Vagina (tissue), 2 donors: ENCODE data around the gene DHDH. TPM values are rescaled to one million over a fixed set of nuclear protein-coding genes. Genes with fewer than 3 reads are reported as not detected.

ENCODE experiments used
- DNase-seq, 2 donors: peaks; one replicate each; pipeline ENCODE4 v3.0.0-alpha.2; 2017; ENCODE audit errors: extremely low spot score in 2 of 2
- H3K27ac ChIP-seq: fragments of 200-600 bp; sonication (generic); one replicate; pipeline ENCODE4 v1.5.1; 2019
- H3K27me3 ChIP-seq: fragments of 200-600 bp; sonication (generic); one replicate; pipeline ENCODE4 v1.5.1; 2019
- H3K36me3 ChIP-seq, 2 donors: fragments of 200-600 bp; sonication (generic); one replicate each; pipeline ENCODE4 v1.5.1; 2017 to 2019
- H3K4me1 ChIP-seq: fragments of 200-600 bp; sonication (generic); one replicate; pipeline ENCODE4 v1.5.1; 2019
- H3K4me3 ChIP-seq, 2 donors: fragments of 200-600 bp; sonication (generic); 1 replicate in 1 of 2; 2 replicates in 1 of 2; pipeline ENCODE4 v1.5.1; 2016 to 2019
- H3K9me3 ChIP-seq: fragments of 200-600 bp; sonication (generic); one replicate; pipeline ENCODE4 v1.5.1; 2019
- CTCF ChIP-seq, 3 experiments: fragments of 450-650 bp in 2 of 3; fragments of 200-600 bp in 1 of 3; sonication (generic) in 1 of 3; IDR thresholded peaks; one replicate each; pipeline ENCODE4 v1.5.1; 2017 to 2019; ENCODE audit warnings: antibody characterized with exemption in 3 of 3, mild to moderate bottlenecking in 2 of 3, moderate library complexity in 2 of 3
- POLR2A ChIP-seq, 2 donors: fragments of 450-650 bp; IDR thresholded peaks; one replicate each; pipeline ENCODE4 v1.6.1; 2017; ENCODE audit warnings: antibody characterized with exemption in 2 of 2, mild to moderate bottlenecking in 2 of 2, moderate library complexity in 2 of 2
- POLR2AphosphoS5 ChIP-seq, 2 donors: sonication (generic); formaldehyde crosslinking; IDR thresholded peaks; one replicate each; pipeline ENCODE4 v1.9.0; 2017; ENCODE audit warnings: antibody characterized with exemption in 2 of 2, mild to moderate bottlenecking in 2 of 2, low read depth in 1 of 2; ENCODE audit not compliant: insufficient read depth in 1 of 2
- intact Hi-C: fragments of 100-400 bp; cut with DNase I; formaldehyde crosslinking; loops from one replicate; pipeline ENCODE4 v1.15.1; 2023
- total RNA-seq: library from RNA; depleted of rRNA; stranded (reverse); fragments of >200 nt; gene quantifications from one replicate; pipeline ENCODE4 v1.2.3, GENCODE V29; 2016

Gene DHDH
- total RNA-seq, 1 donor from 2014 or later = not detected

- peaks cover 0 to 47% of the 10 kb centered on the region in 2 donors for H3K36me3 ChIP-seq
Measured at GRCh38 chr19:48988286-48988685, 54.8 kb downstream of the DHDH start.

GRCh38 chr19:48988860-48989259 lies 55.4 kb downstream of the DHDH start:
- peaks cover 33% of the 10 kb centered on the region for H3K4me1 ChIP-seq
- no peaks in the 10 kb centered on the region for H3K27me3 ChIP-seq
- intact Hi-C loops = no loop called here
- DNase-seq = no peak
- no peak overlapping the region for H3K4me3 ChIP-seq
- peaks cover 0 to 43% of the 10 kb centered on the region in 2 donors for H3K36me3 ChIP-seq
- TF ChIP-seq CTCF (IDR thresholded peaks at IDR 0.05) (no peak), POLR2AphosphoS5 (IDR thresholded peaks at IDR 0.05; ENCODE audit: insufficient read depth in 1 of 2, low read depth in 1 of 2) (no peak), POLR2A (IDR thresholded peaks at IDR 0.05) (no peak)
- no peak overlapping the region for H3K27ac ChIP-seq
- H3K9me3 ChIP-seq = no peaks in the 10 kb centered on the region

More at GRCh38 chr19:48988286-48988685, 54.8 kb downstream of the DHDH start:
- H3K4me3 ChIP-seq = no peak overlapping the region
- H3K4me1 ChIP-seq = peaks cover 33% of the 10 kb centered on the region
- intact Hi-C loops = no loop called here
- DNase-seq = no peak
- H3K9me3 ChIP-seq = no peaks in the 10 kb centered on the region
- no peak overlapping the region for H3K27ac ChIP-seq
- no peak for TF ChIP-seq POLR2A (IDR thresholded peaks at IDR 0.05)
- TF ChIP-seq CTCF (IDR thresholded peaks at IDR 0.05) = no peak
- TF ChIP-seq POLR2AphosphoS5 (IDR thresholded peaks at IDR 0.05; ENCODE audit: insufficient read depth in 1 of 2, low read depth in 1 of 2) = no peak
- no peaks in the 10 kb centered on the region for H3K27me3 ChIP-seq

- Histone ChIP-seq H3K27ac (no peak overlapping the region), H3K9me3 (no peaks in the 10 kb centered on the region), H3K36me3 (peaks cover 0 to 34% of the 10 kb centered on the region in 2 donors), H3K4me3 (no peak overlapping the region), H3K27me3 (no peaks in the 10 kb centered on the region), H3K4me1 (peaks cover 42% of the 10 kb centered on the region)
- intact Hi-C loops = loop anchor here (10.0 kb wide), 1 partner anchor 155 kb away; no protein-coding TSS in a partner anchor
- no peak for DNase-seq
- TF ChIP-seq CTCF (IDR thresholded peaks at IDR 0.05) (no peak), POLR2AphosphoS5 (IDR thresholded peaks at IDR 0.05; ENCODE audit: insufficient read depth in 1 of 2, low read depth in 1 of 2) (no peak), POLR2A (IDR thresholded peaks at IDR 0.05) (no peak)
Measured at GRCh38 chr19:48989701-48990291, 56.3 kb downstream of the DHDH start.

- DNase-seq = no peak
- Histone ChIP-seq H3K27me3 (no peaks in the 10 kb centered on the region), H3K4me3 (no peak overlapping the region), H3K4me1 (peaks cover 46% of the 10 kb centered on the region), H3K36me3 (peaks cover 0 to 28% of the 10 kb centered on the region in 2 donors), H3K27ac (no peak overlapping the region), H3K9me3 (no peaks in the 10 kb centered on the region)
- TF ChIP-seq POLR2A (IDR thresholded peaks at IDR 0.05) (no peak), POLR2AphosphoS5 (IDR thresholded peaks at IDR 0.05; ENCODE audit: insufficient read depth in 1 of 2, low read depth in 1 of 2) (no peak), CTCF (IDR thresholded peaks at IDR 0.05) (no peak)
- intact Hi-C loops = loop anchor here (10.0 kb wide), 1 partner anchor 154 kb away; no protein-coding TSS in a partner anchor
Measured at GRCh38 chr19:48990400-48990799, 56.9 kb downstream of the DHDH start.

GRCh38 chr19:48991011-48991609 lies 57.6 kb downstream of the DHDH start:
- Histone ChIP-seq H3K27me3 (no peaks in the 10 kb centered on the region), H3K4me3 (no peak overlapping the region), H3K9me3 (no peaks in the 10 kb centered on the region), H3K27ac (peak overlapping the region; percentile 99), H3K36me3 (peaks cover 0 to 21% of the 10 kb centered on the region in 2 donors), H3K4me1 (peaks cover 46% of the 10 kb centered on the region)
- TF ChIP-seq POLR2A (IDR thresholded peaks at IDR 0.05) = no peak
- no peak for TF ChIP-seq CTCF (IDR thresholded peaks at IDR 0.05)
- no peak for TF ChIP-seq POLR2AphosphoS5 (IDR thresholded peaks at IDR 0.05; ENCODE audit: insufficient read depth in 1 of 2, low read depth in 1 of 2)
- intact Hi-C loops = loop anchor here (10.0 kb wide), 1 partner anchor 154 kb away; no protein-coding TSS in a partner anchor
- no peak for DNase-seq
